C4-2B (cell line): ENCODE measurements around the gene UBE2E1.
"Not testable (repeated sequence)": the region's sequence is repeated elsewhere in the genome, so short reads cannot be mapped to it uniquely, and the experiment has no call there.

Source experiments
- H3K27ac ChIP-seq: fragments of 450-650 bp; 2 replicates; pipeline ENCODE4 v1.5.1; 2017
- CTCF ChIP-seq: fragments of 450-650 bp; conservative IDR thresholded peaks from 2 replicates; pipeline ENCODE4 v1.5.1; 2017; ENCODE audit warnings: mild to moderate bottlenecking
- ZFX ChIP-seq: fragments of 450-650 bp; IDR thresholded peaks from 2 replicates; pipeline ENCODE4 v1.6.1; 2017

The UBE2E1 gene

GRCh38 chr3:23836536-23837230 is 30.9 kb downstream of the UBE2E1 start:
- H3K27ac ChIP-seq, result no peak overlapping the region
- no peak for TF ChIP-seq ZFX
- no peak for TF ChIP-seq CTCF

GRCh38 chr3:23837286-23837685 is 31.5 kb downstream of the UBE2E1 start:
- TF ChIP-seq ZFX (no peak), CTCF (no peak)
- H3K27ac ChIP-seq, result no peak overlapping the region

DNA sequence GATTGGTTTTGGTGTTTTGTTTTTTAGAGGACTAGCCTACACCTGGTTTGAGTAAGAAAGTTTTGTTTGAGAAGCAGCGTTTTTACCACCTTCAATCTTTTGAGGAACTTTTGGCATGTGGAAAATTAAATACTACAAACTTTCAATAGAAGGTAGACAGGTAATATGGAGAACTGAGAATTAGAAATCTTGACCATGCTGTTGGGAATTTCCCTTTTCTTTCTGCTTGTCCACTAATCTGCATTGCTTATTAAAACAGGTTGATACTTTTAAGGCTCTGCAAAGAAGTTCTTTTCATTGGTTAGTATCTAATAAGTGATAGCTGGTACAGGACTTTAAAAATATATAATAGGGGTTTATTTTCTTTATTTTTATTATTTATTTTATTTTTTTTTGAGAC is 31.9 kb downstream of the UBE2E1 start:
- no peak for TF ChIP-seq CTCF
- TF ChIP-seq ZFX, result no peak
- H3K27ac ChIP-seq, result no peak overlapping the region

- TF ChIP-seq ZFX (no peak), CTCF (no peak)
- no peak overlapping the region for H3K27ac ChIP-seq
These were observed 34.8 kb downstream of the UBE2E1 start for GRCh38 chr3:23840521-23840920.

DNA sequence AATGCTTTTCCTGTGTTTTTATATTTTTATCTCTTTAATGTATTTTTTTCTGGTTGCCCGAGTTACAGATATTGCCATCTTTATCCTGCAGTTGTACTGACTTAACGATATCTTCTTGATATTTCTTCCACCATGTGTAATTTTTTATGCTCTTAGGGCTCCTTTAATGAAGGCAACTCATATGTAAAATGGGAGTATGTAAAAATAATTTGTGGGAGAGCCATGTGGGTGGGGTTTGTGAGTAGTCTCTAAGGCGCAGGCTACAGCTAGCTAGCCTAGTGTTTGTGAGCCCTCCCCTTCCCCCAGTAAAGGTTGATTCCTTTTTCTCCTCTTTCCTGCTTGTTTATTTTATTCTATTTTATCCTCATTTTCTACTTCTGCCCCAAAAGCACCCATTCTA is 38.1 kb downstream of the UBE2E1 start:
- TF ChIP-seq ZFX, result no peak
- no peak overlapping the region for H3K27ac ChIP-seq

DNA sequence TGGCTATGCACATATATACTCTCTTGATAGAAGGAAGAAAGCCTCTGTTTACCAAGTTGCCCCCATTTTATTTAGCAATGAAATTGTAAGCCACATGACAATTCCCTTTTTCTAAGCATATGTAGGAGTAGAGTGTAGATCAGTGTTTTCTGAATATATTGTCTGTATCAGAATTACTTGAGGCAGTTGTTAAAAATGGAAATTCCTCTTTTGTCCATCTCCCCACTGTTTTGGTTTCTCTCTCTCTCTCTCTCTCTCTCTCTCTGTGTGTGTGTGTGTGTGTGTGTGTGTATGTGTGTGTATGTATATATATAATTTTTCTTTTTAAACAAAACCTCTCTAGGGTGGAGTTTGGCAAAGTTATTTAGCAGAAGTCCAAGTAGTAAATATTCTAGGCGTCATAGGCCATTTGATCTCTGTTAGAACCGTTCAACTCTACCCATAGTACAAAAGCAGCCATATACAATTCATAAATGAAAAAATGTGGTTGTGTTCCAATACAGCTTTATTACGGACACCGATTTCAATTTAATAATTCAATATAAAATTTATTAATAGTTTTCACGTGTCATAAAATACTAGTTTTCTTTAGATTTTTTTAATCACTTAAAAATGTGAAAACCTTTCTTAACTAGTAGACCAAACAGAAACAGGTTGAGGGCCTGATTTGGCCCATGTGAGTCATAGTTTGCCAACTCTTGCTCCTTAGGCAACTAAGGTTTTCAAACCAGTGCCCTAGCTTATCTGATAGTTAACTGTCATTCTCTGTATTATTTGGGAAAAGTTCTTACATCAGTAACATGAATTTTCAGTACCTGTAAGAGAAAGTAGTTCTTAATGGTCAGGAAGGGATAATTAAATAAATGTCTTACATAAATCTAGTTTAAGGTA is 39.8 kb downstream of the UBE2E1 start:
- H3K27ac ChIP-seq, result no peak overlapping the region

GRCh38 chr3:23849462-23849861 is 43.7 kb downstream of the UBE2E1 start:
- H3K27ac ChIP-seq, result not testable (repeated sequence)

More for the DNA sequence above, 39.8 kb downstream of the UBE2E1 start:
- TF ChIP-seq CTCF, result no peak
- TF ChIP-seq ZFX, result no peak

DNA sequence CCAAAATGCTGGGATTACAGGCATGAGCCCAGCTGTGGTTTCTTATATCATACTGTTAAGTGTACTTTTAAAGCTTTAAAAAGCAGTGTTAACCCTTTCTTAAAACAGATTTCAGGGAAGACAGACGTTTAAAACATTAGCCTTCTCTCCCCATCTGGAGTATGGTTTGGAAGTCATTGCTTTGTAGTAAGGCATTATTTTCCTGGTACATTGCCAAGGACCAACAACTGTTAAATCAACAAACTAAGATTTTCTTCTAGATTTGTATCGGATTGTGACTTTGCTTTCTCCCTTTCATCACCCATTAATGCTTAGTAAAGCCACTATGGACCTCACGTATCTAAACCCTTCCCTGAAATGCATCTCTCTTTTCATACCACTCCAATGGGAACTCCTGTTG is 50.5 kb downstream of the UBE2E1 start:
- no peak overlapping the region; the same call in 1 of the 2 replicates for H3K27ac ChIP-seq
- no peak for TF ChIP-seq CTCF
- no peak for TF ChIP-seq ZFX
